AG04449 (cell line): ENCODE results near the gene DYNC2H1.

Experiments used
- CTCF ChIA-PET: fragments of 350-600 bp; formaldehyde crosslinking; extraction: SDS; loops from one replicate; lab custom pipeline; 2021; ENCODE audit warnings: antibody characterized with exemption; lab: Yijun Ruan, JAX
- POLR2A ChIA-PET: fragments of 400-600, 350-600 bp; formaldehyde crosslinking; extraction: SDS; loops from one replicate; lab custom pipeline; 2020; ENCODE audit warnings: antibody characterized with exemption, inconsistent platforms; lab: Yijun Ruan, JAX
- DNase-seq: peaks from one replicate; pipeline ENCODE4 v3.0.0-alpha.2; 2010; ENCODE audit warnings: low read depth, low spot score
- H3K4me3 ChIP-seq: 2 replicates; pipeline ENCODE4 v1.5.1; 2011; ENCODE audit warnings: low read depth, mild to moderate bottlenecking, control low read depth, low read length
- CTCF ChIP-seq: IDR thresholded peaks from one replicate; pipeline ENCODE4 v1.5.1; 2011; ENCODE audit warnings: mild to moderate bottlenecking, moderate library complexity, low read length, control low read depth, inconsistent platforms; ENCODE audit not compliant: insufficient read depth; ENCODE audit errors: missing control alignments

Gene DYNC2H1

GRCh38 chr11:103486604-103487003 lies 377.4 kb downstream of the DYNC2H1 start:
- TF ChIP-seq CTCF: no peak
- H3K4me3 ChIP-seq: no peak overlapping the region
- POLR2A ChIA-PET: interaction anchor here (1.1 kb wide), 1 partner anchor 1407 kb away, joined by 3 read pairs; no protein-coding TSS in a partner anchor
- CTCF ChIA-PET: interaction anchor here (1.4 to 2.0 kb wide), 2 partner anchors 10 to 52 kb away, joined by 4 to 5 read pairs; no protein-coding TSS in a partner anchor
- DNase-seq: peak; percentile 9

- DNase-seq: no peak
- ChIA-PET CTCF (interaction anchor here (2.0 kb wide), 1 partner anchor 51 kb away, joined by 5 read pairs; no protein-coding TSS in a partner anchor), POLR2A (no interaction called here)
- no peak overlapping the region for H3K4me3 ChIP-seq
- TF ChIP-seq CTCF: no peak
These were observed 377.9 kb downstream of the DYNC2H1 start for GRCh38 chr11:103487113-103487512.

- CTCF ChIA-PET: no interaction called here
- no peak overlapping the region for H3K4me3 ChIP-seq
- POLR2A ChIA-PET: no interaction called here
- no peak for TF ChIP-seq CTCF
- DNase-seq: no peak
These were observed 378.8 kb downstream of the DYNC2H1 start for GRCh38 chr11:103488031-103488461.

GRCh38 chr11:103488579-103488978 lies 379.4 kb downstream of the DYNC2H1 start:
- no peak overlapping the region for H3K4me3 ChIP-seq
- no peak for DNase-seq
- ChIA-PET POLR2A (no interaction called here), CTCF (no interaction called here)
- TF ChIP-seq CTCF: no peak

- ChIA-PET CTCF (no interaction called here), POLR2A (no interaction called here)
- no peak for DNase-seq
- no peak overlapping the region for H3K4me3 ChIP-seq
- no peak for TF ChIP-seq CTCF
These were observed 382.6 kb downstream of the DYNC2H1 start for GRCh38 chr11:103491777-103492176.

GRCh38 chr11:103494491-103494890 lies 385.3 kb downstream of the DYNC2H1 start:
- no peak for TF ChIP-seq CTCF
- ChIA-PET POLR2A (no interaction called here), CTCF (no interaction called here)
- DNase-seq: no peak
- H3K4me3 ChIP-seq: no peak overlapping the region
